ENCODE results near the gene DOCK4.

DOCK4 gene

GRCh38 chr7:111690364-111691111, 515.7 kb downstream of the DOCK4 start:
- H2BK12ac ChIP-seq (ENCODE audit: low read length in 2 of 2) = no peak overlapping the region
- no peak overlapping the region for H4K91ac ChIP-seq (ENCODE audit: low read length)
- no peak overlapping the region for H3K9ac ChIP-seq (ENCODE audit: low read length)
- no peak overlapping the region for H3K4me3 ChIP-seq (ENCODE audit: insufficient read depth in 1 of 2, low read depth in 1 of 2, low read length in 2 of 2)
- H2BK5ac ChIP-seq (ENCODE audit: low read depth, low read length, poor library complexity, severe bottlenecking) = no peak overlapping the region
- H3K4me1 ChIP-seq (ENCODE audit: control insufficient read depth, insufficient read depth, low read depth, low read length) = no peaks in the 10 kb centered on the region
- H3K18ac ChIP-seq (ENCODE audit: low read depth in 1 of 2, low read length in 2 of 2) = no peak overlapping the region
- H3K27me3 ChIP-seq (ENCODE audit: control insufficient read depth in 1 of 2, insufficient read depth in 1 of 2, low read length in 2 of 2) = no peaks in the 10 kb centered on the region
- H2BK120ac ChIP-seq (ENCODE audit: low read depth, low read length) = no peak overlapping the region
- WGBS = 54% methylated on average over 4 of the region's 7 CpGs
- H2AK5ac ChIP-seq (ENCODE audit: low read length, severe bottlenecking) = no peak overlapping the region
- no peak overlapping the region for H3K27ac ChIP-seq (ENCODE audit: low read length, poor library complexity, severe bottlenecking)
- no peak overlapping the region for H3K23ac ChIP-seq (ENCODE audit: low read length in 2 of 2)
- no peak overlapping the region for H3K4me2 ChIP-seq (ENCODE audit: low read length, poor library complexity, severe bottlenecking)
- no peak overlapping the region for H2BK15ac ChIP-seq (ENCODE audit: low read depth, poor library complexity, severe bottlenecking)
- H3K9me3 ChIP-seq (ENCODE audit: control insufficient read depth, low read length) = no peaks in the 10 kb centered on the region
- H3K36me3 ChIP-seq (ENCODE audit: control insufficient read depth in 1 of 2, insufficient read depth in 2 of 2, low read depth in 1 of 2, low read length in 2 of 2) = no peaks in the 10 kb centered on the region
- H4K8ac ChIP-seq (ENCODE audit: low read length) = no peak overlapping the region
- H3K4ac ChIP-seq (ENCODE audit: low read depth in 1 of 2, low read length in 2 of 2) = no peak overlapping the region
- no peak for DNase-seq
- no peaks in the 10 kb centered on the region for H3K79me1 ChIP-seq (replicated peaks; ENCODE audit: low read length, poor library complexity, severe bottlenecking)
- H2AFZ ChIP-seq (ENCODE audit: low read depth, low read length) = no peak overlapping the region
- no peak overlapping the region for H3K14ac ChIP-seq (ENCODE audit: low read length in 2 of 2)

- Histone ChIP-seq H2BK15ac (ENCODE audit: low read depth, poor library complexity, severe bottlenecking) (no peak overlapping the region), H2AFZ (ENCODE audit: low read depth, low read length) (no peak overlapping the region), H3K14ac (ENCODE audit: low read length in 2 of 2) (no peak overlapping the region), H3K27ac (ENCODE audit: low read length, poor library complexity, severe bottlenecking) (no peak overlapping the region), H3K9me3 (ENCODE audit: control insufficient read depth, low read length) (no peaks in the 10 kb centered on the region), H3K27me3 (ENCODE audit: control insufficient read depth in 1 of 2, insufficient read depth in 1 of 2, low read length in 2 of 2) (no peaks in the 10 kb centered on the region), H3K18ac (ENCODE audit: low read depth in 1 of 2, low read length in 2 of 2) (no peak overlapping the region), H3K4ac (ENCODE audit: low read depth in 1 of 2, low read length in 2 of 2) (no peak overlapping the region), H4K91ac (ENCODE audit: low read length) (no peak overlapping the region), H2BK120ac (ENCODE audit: low read depth, low read length) (no peak overlapping the region), H2AK5ac (ENCODE audit: low read length, severe bottlenecking) (no peak overlapping the region), H3K23ac (ENCODE audit: low read length in 2 of 2) (no peak overlapping the region), H3K36me3 (ENCODE audit: control insufficient read depth in 1 of 2, insufficient read depth in 2 of 2, low read depth in 1 of 2, low read length in 2 of 2) (no peaks in the 10 kb centered on the region), H3K4me1 (ENCODE audit: control insufficient read depth, insufficient read depth, low read depth, low read length) (no peaks in the 10 kb centered on the region), H4K8ac (ENCODE audit: low read length) (no peak overlapping the region), H3K4me3 (ENCODE audit: insufficient read depth in 1 of 2, low read depth in 1 of 2, low read length in 2 of 2) (no peak overlapping the region), H3K9ac (ENCODE audit: low read length) (no peak overlapping the region), H3K4me2 (ENCODE audit: low read length, poor library complexity, severe bottlenecking) (no peak overlapping the region), H3K79me1 (replicated peaks; ENCODE audit: low read length, poor library complexity, severe bottlenecking) (no peaks in the 10 kb centered on the region), H2BK12ac (ENCODE audit: low read length in 2 of 2) (no peak overlapping the region), H2BK5ac (ENCODE audit: low read depth, low read length, poor library complexity, severe bottlenecking) (no peak overlapping the region)
- no peak for DNase-seq
These were observed 520.9 kb downstream of the DOCK4 start for GRCh38 chr7:111685349-111685748.

DNA sequence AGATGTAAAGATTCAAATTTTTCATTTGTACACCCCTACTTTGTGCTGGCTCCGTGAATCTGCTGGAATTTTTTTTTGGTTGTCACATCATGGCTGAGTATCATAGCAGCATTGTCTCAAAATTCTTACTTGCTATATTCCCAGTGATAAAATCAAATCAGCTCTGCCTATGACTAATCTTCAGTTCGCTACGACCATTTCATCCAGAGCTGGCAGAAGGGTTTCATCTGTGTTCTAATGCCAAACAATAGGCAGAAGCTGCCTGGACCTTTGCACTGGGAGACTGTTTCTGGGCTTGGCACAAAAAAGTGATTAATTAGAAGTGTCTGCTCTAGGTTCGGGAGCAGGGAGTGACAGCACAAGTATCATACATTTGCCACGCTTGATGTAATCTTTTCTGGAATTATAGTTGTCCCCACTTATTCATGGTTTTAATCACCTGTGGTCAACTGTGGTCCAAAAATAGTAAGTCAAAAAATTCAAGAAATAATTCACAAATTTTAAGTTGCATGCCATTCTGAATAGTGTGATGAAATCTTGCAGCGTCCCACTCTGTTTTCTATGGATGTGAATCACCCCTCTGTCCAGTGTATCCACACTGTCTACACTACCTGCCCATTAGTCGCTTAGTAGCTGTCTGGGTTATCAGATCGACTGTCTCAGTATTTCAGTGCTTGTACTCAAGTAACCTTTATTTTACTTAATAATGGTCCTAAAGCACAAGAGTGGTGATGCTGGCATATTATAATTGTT, 523.4 kb downstream of the DOCK4 start:
- no peak overlapping the region for H2AFZ ChIP-seq (ENCODE audit: low read depth, low read length)
- H3K27ac ChIP-seq (ENCODE audit: low read length, poor library complexity, severe bottlenecking) = no peak overlapping the region
- H2BK5ac ChIP-seq (ENCODE audit: low read depth, low read length, poor library complexity, severe bottlenecking) = no peak overlapping the region
- no peak overlapping the region for H2AK5ac ChIP-seq (ENCODE audit: low read length, severe bottlenecking)
- no peak overlapping the region for H3K9ac ChIP-seq (ENCODE audit: low read length)
- H4K8ac ChIP-seq (ENCODE audit: low read length) = no peak overlapping the region
- no peak overlapping the region for H2BK12ac ChIP-seq (ENCODE audit: low read length in 2 of 2)
- no peak overlapping the region for H2BK15ac ChIP-seq (ENCODE audit: low read depth, poor library complexity, severe bottlenecking)
- no peak overlapping the region for H3K4me3 ChIP-seq (ENCODE audit: insufficient read depth in 1 of 2, low read depth in 1 of 2, low read length in 2 of 2)
- H3K4ac ChIP-seq (ENCODE audit: low read depth in 1 of 2, low read length in 2 of 2) = no peak overlapping the region
- no peaks in the 10 kb centered on the region for H3K9me3 ChIP-seq (ENCODE audit: control insufficient read depth, low read length)
- no peaks in the 10 kb centered on the region for H3K27me3 ChIP-seq (ENCODE audit: control insufficient read depth in 1 of 2, insufficient read depth in 1 of 2, low read length in 2 of 2)
- 90% methylated on average over 6 of the region's 8 CpGs for WGBS
- no peaks in the 10 kb centered on the region for H3K36me3 ChIP-seq (ENCODE audit: control insufficient read depth in 1 of 2, insufficient read depth in 2 of 2, low read depth in 1 of 2, low read length in 2 of 2)
- no peak for DNase-seq
- no peak overlapping the region for H4K91ac ChIP-seq (ENCODE audit: low read length)
- no peak overlapping the region for H2BK120ac ChIP-seq (ENCODE audit: low read depth, low read length)
- no peak overlapping the region for H3K23ac ChIP-seq (ENCODE audit: low read length in 2 of 2)
- H3K18ac ChIP-seq (ENCODE audit: low read depth in 1 of 2, low read length in 2 of 2) = no peak overlapping the region
- no peak overlapping the region for H3K14ac ChIP-seq (ENCODE audit: low read length in 2 of 2)
- H3K4me1 ChIP-seq (ENCODE audit: control insufficient read depth, insufficient read depth, low read depth, low read length) = no peaks in the 10 kb centered on the region
- no peak overlapping the region for H3K4me2 ChIP-seq (ENCODE audit: low read length, poor library complexity, severe bottlenecking)
- H3K79me1 ChIP-seq (replicated peaks; ENCODE audit: low read length, poor library complexity, severe bottlenecking) = no peaks in the 10 kb centered on the region

DNA sequence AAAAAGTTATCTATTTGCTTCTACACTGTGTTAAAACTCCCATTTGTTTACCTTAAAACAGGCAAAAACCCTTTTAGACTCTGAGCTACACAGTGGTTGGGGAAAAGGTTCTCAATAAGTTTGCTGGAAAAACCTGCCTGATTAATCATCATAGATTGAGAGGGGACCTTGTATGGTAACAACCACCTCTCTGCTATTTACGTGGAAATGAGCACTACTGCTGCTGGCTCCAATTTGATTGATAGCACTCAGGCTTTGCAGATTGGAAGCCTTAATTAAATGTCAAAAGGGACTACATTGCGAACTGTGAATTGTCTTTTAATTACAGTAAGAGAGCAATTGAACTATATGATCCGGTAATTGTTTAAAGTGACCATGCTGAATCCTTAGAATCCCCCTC, 525.0 kb downstream of the DOCK4 start:
- Histone ChIP-seq H2BK15ac (ENCODE audit: low read depth, poor library complexity, severe bottlenecking) (no peak overlapping the region), H3K27ac (ENCODE audit: low read length, poor library complexity, severe bottlenecking) (no peak overlapping the region), H4K91ac (ENCODE audit: low read length) (no peak overlapping the region), H3K23ac (ENCODE audit: low read length in 2 of 2) (no peak overlapping the region), H4K8ac (ENCODE audit: low read length) (no peak overlapping the region), H2AK5ac (ENCODE audit: low read length, severe bottlenecking) (no peak overlapping the region), H3K4me2 (ENCODE audit: low read length, poor library complexity, severe bottlenecking) (no peak overlapping the region), H3K9me3 (ENCODE audit: control insufficient read depth, low read length) (no peaks in the 10 kb centered on the region), H3K14ac (ENCODE audit: low read length in 2 of 2) (no peak overlapping the region), H3K18ac (ENCODE audit: low read depth in 1 of 2, low read length in 2 of 2) (no peak overlapping the region), H3K36me3 (ENCODE audit: control insufficient read depth in 1 of 2, insufficient read depth in 2 of 2, low read depth in 1 of 2, low read length in 2 of 2) (no peaks in the 10 kb centered on the region), H3K4me1 (ENCODE audit: control insufficient read depth, insufficient read depth, low read depth, low read length) (no peaks in the 10 kb centered on the region), H2BK5ac (ENCODE audit: low read depth, low read length, poor library complexity, severe bottlenecking) (no peak overlapping the region), H3K9ac (ENCODE audit: low read length) (no peak overlapping the region), H2AFZ (ENCODE audit: low read depth, low read length) (no peak overlapping the region), H2BK12ac (ENCODE audit: low read length in 2 of 2) (no peak overlapping the region), H2BK120ac (ENCODE audit: low read depth, low read length) (no peak overlapping the region), H3K4ac (ENCODE audit: low read depth in 1 of 2, low read length in 2 of 2) (no peak overlapping the region), H3K27me3 (ENCODE audit: control insufficient read depth in 1 of 2, insufficient read depth in 1 of 2, low read length in 2 of 2) (no peaks in the 10 kb centered on the region), H3K79me1 (replicated peaks; ENCODE audit: low read length, poor library complexity, severe bottlenecking) (no peaks in the 10 kb centered on the region), H3K4me3 (ENCODE audit: insufficient read depth in 1 of 2, low read depth in 1 of 2, low read length in 2 of 2) (no peak overlapping the region)
- WGBS = 97% methylated on average over 3 of the region's 3 CpGs
- no peak for DNase-seq
